ENCODE results near the gene FKBP11. TPM values are rescaled to one million over a fixed set of nuclear protein-coding genes. Genes with fewer than 3 reads are reported as not detected.
A peak's percentile ranks its signal among the peaks of the same experiment; 100 is the strongest.

Gene FKBP11
- total RNA-seq, 1 experiment from 2014 or later: 6.0 TPM

GRCh38 chr12:48940181-48940580 is 14.9 kb upstream of the FKBP11 start:
- H3K4me1 ChIP-seq (replicated peaks): no peaks in the 10 kb centered on the region
- H3K4me3 ChIP-seq: no peak overlapping the region
- no peaks in the 10 kb centered on the region for H3K9me3 ChIP-seq (replicated peaks)
- peaks cover 76% of the 10 kb centered on the region for H3K36me3 ChIP-seq
- DNase-seq (ENCODE audit: low read depth in 1 of 2, low spot score in 2 of 2): no peak
- H3K27ac ChIP-seq: no peak overlapping the region
- H3K27me3 ChIP-seq (replicated peaks): no peaks in the 10 kb centered on the region

GRCh38 chr12:48938805-48939204 is 13.5 kb upstream of the FKBP11 start:
- no peaks in the 10 kb centered on the region for H3K9me3 ChIP-seq (replicated peaks)
- no peak overlapping the region for H3K4me3 ChIP-seq
- H3K4me1 ChIP-seq (replicated peaks): no peaks in the 10 kb centered on the region
- no peak overlapping the region for H3K27ac ChIP-seq
- H3K36me3 ChIP-seq: peaks cover 80% of the 10 kb centered on the region
- DNase-seq (ENCODE audit: low read depth in 1 of 2, low spot score in 2 of 2): no peak
- H3K27me3 ChIP-seq (replicated peaks): no peaks in the 10 kb centered on the region

- Histone ChIP-seq H3K27me3 (replicated peaks) (no peaks in the 10 kb centered on the region), H3K9me3 (replicated peaks) (no peaks in the 10 kb centered on the region), H3K4me1 (replicated peaks) (no peaks in the 10 kb centered on the region), H3K27ac (no peak overlapping the region), H3K36me3 (peaks cover 88% of the 10 kb centered on the region), H3K4me3 (no peak overlapping the region)
- no peak for DNase-seq (ENCODE audit: low read depth in 1 of 2, low spot score in 2 of 2)
These were observed 11.9 kb upstream of the FKBP11 start for GRCh38 chr12:48937170-48937569.

- Histone ChIP-seq H3K4me1 (replicated peaks) (no peaks in the 10 kb centered on the region), H3K9me3 (replicated peaks) (no peaks in the 10 kb centered on the region), H3K27me3 (replicated peaks) (no peaks in the 10 kb centered on the region), H3K36me3 (peaks cover 87% of the 10 kb centered on the region), H3K4me3 (no peak overlapping the region), H3K27ac (no peak overlapping the region)
- DNase-seq (ENCODE audit: low read depth in 1 of 2, low spot score in 2 of 2): peak; percentile 45 to 79
These were observed 11.2 kb upstream of the FKBP11 start for GRCh38 chr12:48936379-48936979.

GRCh38 chr12:48934312-48934706 is 9.0 kb upstream of the FKBP11 start:
- H3K4me1 ChIP-seq (replicated peaks): no peaks in the 10 kb centered on the region
- no peak overlapping the region for H3K4me3 ChIP-seq
- H3K9me3 ChIP-seq (replicated peaks): no peaks in the 10 kb centered on the region
- H3K27me3 ChIP-seq (replicated peaks): no peaks in the 10 kb centered on the region
- H3K27ac ChIP-seq: no peak overlapping the region
- H3K36me3 ChIP-seq: peaks cover 80% of the 10 kb centered on the region
- no peak for DNase-seq (ENCODE audit: low read depth in 1 of 2, low spot score in 2 of 2)

GRCh38 chr12:48933664-48934311 is 8.5 kb upstream of the FKBP11 start:
- Histone ChIP-seq H3K4me3 (no peak overlapping the region), H3K27me3 (replicated peaks) (no peaks in the 10 kb centered on the region), H3K4me1 (replicated peaks) (no peaks in the 10 kb centered on the region), H3K36me3 (peaks cover 78% of the 10 kb centered on the region), H3K9me3 (replicated peaks) (no peaks in the 10 kb centered on the region), H3K27ac (no peak overlapping the region)
- DNase-seq (ENCODE audit: low read depth in 1 of 2, low spot score in 2 of 2): no peak

GRCh38 chr12:48932878-48933277 is 7.6 kb upstream of the FKBP11 start:
- no peaks in the 10 kb centered on the region; the same call in 1 of the 2 replicates for H3K4me1 ChIP-seq (replicated peaks)
- H3K27me3 ChIP-seq (replicated peaks): no peaks in the 10 kb centered on the region
- no peaks in the 10 kb centered on the region for H3K9me3 ChIP-seq (replicated peaks)
- DNase-seq (ENCODE audit: low read depth in 1 of 2, low spot score in 2 of 2): no peak
- no peak overlapping the region for H3K27ac ChIP-seq
- peaks cover 73% of the 10 kb centered on the region for H3K36me3 ChIP-seq
- no peak overlapping the region for H3K4me3 ChIP-seq

- H3K9me3 ChIP-seq (replicated peaks): no peaks in the 10 kb centered on the region
- no peak for DNase-seq (ENCODE audit: low read depth in 1 of 2, low spot score in 2 of 2)
- H3K36me3 ChIP-seq: peaks cover 50% of the 10 kb centered on the region
- no peak overlapping the region for H3K27ac ChIP-seq
- H3K27me3 ChIP-seq (replicated peaks): no peaks in the 10 kb centered on the region
- H3K4me3 ChIP-seq: no peak overlapping the region
- H3K4me1 ChIP-seq (replicated peaks): peaks cover 16% of the 10 kb centered on the region
These were observed 5.2 kb upstream of the FKBP11 start for GRCh38 chr12:48930475-48930874.

GRCh38 chr12:48929551-48929950 is 4.3 kb upstream of the FKBP11 start:
- Histone ChIP-seq H3K27me3 (replicated peaks) (no peaks in the 10 kb centered on the region), H3K27ac (no peak overlapping the region), H3K4me3 (no peak overlapping the region), H3K4me1 (replicated peaks) (peaks cover 22% of the 10 kb centered on the region), H3K9me3 (replicated peaks) (no peaks in the 10 kb centered on the region), H3K36me3 (peaks cover 47% of the 10 kb centered on the region)
- DNase-seq (ENCODE audit: low read depth in 1 of 2, low spot score in 2 of 2): no peak

- Histone ChIP-seq H3K4me3 (no peak overlapping the region), H3K27ac (no peak overlapping the region), H3K4me1 (replicated peaks) (peaks cover 26% of the 10 kb centered on the region), H3K27me3 (replicated peaks) (no peaks in the 10 kb centered on the region), H3K36me3 (peaks cover 37% of the 10 kb centered on the region), H3K9me3 (replicated peaks) (no peaks in the 10 kb centered on the region)
- DNase-seq (ENCODE audit: low read depth in 1 of 2, low spot score in 2 of 2): peak in 1 of 2 experiments; percentile 36
These were observed 2.0 kb upstream of the FKBP11 start for GRCh38 chr12:48927261-48927660.

GRCh38 chr12:48924617-48925303 is 532 bp downstream of the FKBP11 start:
- Histone ChIP-seq H3K27ac (peak overlapping the region; percentile 38; the same call in 1 of the 2 replicates), H3K36me3 (peaks cover 24% of the 10 kb centered on the region), H3K4me1 (replicated peaks) (peaks cover 26% of the 10 kb centered on the region), H3K27me3 (replicated peaks) (no peaks in the 10 kb centered on the region), H3K9me3 (replicated peaks) (no peaks in the 10 kb centered on the region), H3K4me3 (peak overlapping the region; percentile 69)
- peak; percentile 57 to 64 for DNase-seq (ENCODE audit: low read depth in 1 of 2, low spot score in 2 of 2)

- no peaks in the 10 kb centered on the region for H3K27me3 ChIP-seq (replicated peaks)
- H3K27ac ChIP-seq: no peak overlapping the region
- peaks cover 26% of the 10 kb centered on the region for H3K4me1 ChIP-seq (replicated peaks)
- H3K4me3 ChIP-seq: no peak overlapping the region
- no peaks in the 10 kb centered on the region for H3K9me3 ChIP-seq (replicated peaks)
- H3K36me3 ChIP-seq: peaks cover 16% of the 10 kb centered on the region
- no peak for DNase-seq (ENCODE audit: low read depth in 1 of 2, low spot score in 2 of 2)
These were observed 2.2 kb downstream of the FKBP11 start for GRCh38 chr12:48923117-48923516.

- H3K36me3 ChIP-seq: no peaks in the 10 kb centered on the region
- no peak for DNase-seq (ENCODE audit: low read depth in 1 of 2, low spot score in 2 of 2)
- H3K27me3 ChIP-seq (replicated peaks): no peaks in the 10 kb centered on the region
- no peak overlapping the region for H3K27ac ChIP-seq
- H3K4me1 ChIP-seq (replicated peaks): no peaks in the 10 kb centered on the region
- H3K9me3 ChIP-seq (replicated peaks): no peaks in the 10 kb centered on the region
- H3K4me3 ChIP-seq: no peak overlapping the region
These were observed 7.3 kb downstream of the FKBP11 start for GRCh38 chr12:48917857-48918537.

- no peaks in the 10 kb centered on the region for H3K9me3 ChIP-seq (replicated peaks)
- no peaks in the 10 kb centered on the region for H3K27me3 ChIP-seq (replicated peaks)
- DNase-seq (ENCODE audit: low read depth in 1 of 2, low spot score in 2 of 2): no peak
- H3K27ac ChIP-seq: no peak overlapping the region
- H3K36me3 ChIP-seq: no peaks in the 10 kb centered on the region
- no peak overlapping the region for H3K4me3 ChIP-seq
- H3K4me1 ChIP-seq (replicated peaks): no peaks in the 10 kb centered on the region
These were observed 15.1 kb downstream of the FKBP11 start for GRCh38 chr12:48910196-48910595.
